ENCODE data around the gene SYT12. TPM values are rescaled to one million over a fixed set of nuclear protein-coding genes. Genes with fewer than 3 reads are reported as not detected.

Gene SYT12
- total and polyA plus RNA-seq, 2 of the 4 experiments (the other 2 are of a cell fraction) = 0.54 to 0.74 TPM

DNA sequence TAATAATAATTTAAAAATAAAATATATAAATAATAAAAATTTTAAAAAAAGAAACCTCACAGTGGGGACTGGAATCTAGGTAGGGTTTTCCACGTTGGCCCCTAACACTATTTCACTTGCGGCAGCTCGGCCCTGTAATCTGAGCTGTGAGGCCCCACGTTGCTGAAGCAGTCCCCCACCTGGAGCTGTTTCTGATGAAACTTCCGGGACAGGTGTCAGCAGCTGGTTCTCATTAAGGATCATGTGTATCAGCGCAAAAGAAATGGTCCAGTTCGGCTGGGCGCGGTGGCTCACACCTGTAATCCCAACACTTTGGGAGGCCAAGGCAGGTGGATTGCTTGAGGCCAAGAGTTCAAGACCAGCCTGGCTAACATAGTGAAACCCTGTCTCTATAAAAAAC, 51.0 kb downstream of the SYT12 start:
- no peak overlapping the region for H2BK15ac ChIP-seq (ENCODE audit: low read depth, low read length)
- H4K8ac ChIP-seq (ENCODE audit: low read depth in 2 of 2, low read length in 2 of 2) = no peak overlapping the region
- BruUV-seq (replicated peaks) = no TSS peak
- H3K14ac ChIP-seq (replicated peaks; ENCODE audit: low read depth, low read length) = no peak overlapping the region
- no peak overlapping the region for H2AFZ ChIP-seq (replicated peaks; ENCODE audit: low read length, poor library complexity)
- no peaks in the 10 kb centered on the region for H3K4me1 ChIP-seq (ENCODE audit: control insufficient read depth, insufficient read depth, low read length)
- no peak overlapping the region for H2BK120ac ChIP-seq (ENCODE audit: low read depth, low read length)
- H2AK9ac ChIP-seq (replicated peaks; ENCODE audit: low read depth, low read length, poor library complexity) = no peak overlapping the region
- no peak overlapping the region for H3K27ac ChIP-seq (ENCODE audit: insufficient read depth, low read length)
- no peak overlapping the region for H3K4me3 ChIP-seq (ENCODE audit: insufficient read depth, low read depth, low read length)
- H3K18ac ChIP-seq (ENCODE audit: low read depth, low read length) = no peak overlapping the region
- H3K36me3 ChIP-seq (ENCODE audit: control insufficient read depth, insufficient read depth, low read length) = no peaks in the 10 kb centered on the region
- no peak overlapping the region for H3K9ac ChIP-seq (ENCODE audit: low read depth, low read length)
- intact Hi-C loops (cut with micrococcal nuclease) (no loop called here), in situ Hi-C loops (cut with MboI; ENCODE audit: low sequenced_read_pairs) (no loop called here), dilution Hi-C loops (cut with HindIII; ENCODE audit: low sequenced_read_pairs, unreplicated experiment) (no loop called here)
- WGBS, 2 experiments (ENCODE audit: extremely low coverage in 2 of 2, insufficient read length in 1 of 2) = 75% methylated on average over 9 of the region's 9 CpGs; no CpG with 5 or more reads in 1 of the 2 experiments
- no peak overlapping the region for H2BK5ac ChIP-seq (ENCODE audit: low read depth, low read length, poor library complexity, severe bottlenecking)
- H4K20me1 ChIP-seq (ENCODE audit: insufficient read depth, low read length) = no peaks in the 10 kb centered on the region
- no peaks in the 10 kb centered on the region for H3K9me3 ChIP-seq (ENCODE audit: control insufficient read depth, insufficient read depth, low read length)
- H4K5ac ChIP-seq (ENCODE audit: low read depth, low read length) = no peak overlapping the region
- no peak overlapping the region for H3K4me2 ChIP-seq (ENCODE audit: low read depth, low read length)
- H2AK5ac ChIP-seq (ENCODE audit: low read depth, low read length) = no peak overlapping the region
- ChIA-PET CTCF (interaction anchor here (0.7 kb wide), 1 partner anchor 96 kb away, joined by 3 read pairs; no protein-coding TSS in a partner anchor), POLR2A (ENCODE audit: unreplicated experiment) (interaction anchor here (0.7 kb wide), 1 partner anchor 68 kb away, joined by 16 read pairs; no protein-coding TSS in a partner anchor)
- H3K23ac ChIP-seq (ENCODE audit: low read depth, low read length) = no peak overlapping the region
- DNase-seq (no peak), ATAC-seq (ENCODE audit: low read depth) (no peak)
- no peaks in the 10 kb centered on the region for H3K79me1 ChIP-seq (ENCODE audit: low read depth in 1 of 2, low read length in 2 of 2)
- no peak for TF ChIP-seq SMC3 (IDR thresholded peaks at IDR 0.05; ENCODE audit: low read depth, low read length)
- no peak for TF ChIP-seq POLR2A (IDR thresholded peaks at IDR 0.05; ENCODE audit: low read depth, low read length)
- TF ChIP-seq RAD21 (IDR thresholded peaks at IDR 0.05; ENCODE audit: low read length) = no peak
- no peak for TF ChIP-seq RCOR1 (IDR thresholded peaks at IDR 0.05; ENCODE audit: insufficient replicate concordance, low read length)
- TF ChIP-seq CEBPB (IDR thresholded peaks at IDR 0.05; ENCODE audit: low read depth, low read length) = no peak
- TF ChIP-seq CHD1 (IDR thresholded peaks at IDR 0.05; ENCODE audit: low read depth, low read length) = no peak
- no peak for TF ChIP-seq MXI1 (IDR thresholded peaks at IDR 0.05; ENCODE audit: borderline replicate concordance, low read depth, low read length)
- no peak for TF ChIP-seq NFE2L2 (IDR thresholded peaks at IDR 0.05; ENCODE audit: low read depth, low read length)
- no peak for TF ChIP-seq BHLHE40 (IDR thresholded peaks at IDR 0.05; ENCODE audit: low read depth, low read length)
- TF ChIP-seq MAFK (IDR thresholded peaks at IDR 0.05; ENCODE audit: low read depth, low read length) = no peak
- TF ChIP-seq, protein P1, sequence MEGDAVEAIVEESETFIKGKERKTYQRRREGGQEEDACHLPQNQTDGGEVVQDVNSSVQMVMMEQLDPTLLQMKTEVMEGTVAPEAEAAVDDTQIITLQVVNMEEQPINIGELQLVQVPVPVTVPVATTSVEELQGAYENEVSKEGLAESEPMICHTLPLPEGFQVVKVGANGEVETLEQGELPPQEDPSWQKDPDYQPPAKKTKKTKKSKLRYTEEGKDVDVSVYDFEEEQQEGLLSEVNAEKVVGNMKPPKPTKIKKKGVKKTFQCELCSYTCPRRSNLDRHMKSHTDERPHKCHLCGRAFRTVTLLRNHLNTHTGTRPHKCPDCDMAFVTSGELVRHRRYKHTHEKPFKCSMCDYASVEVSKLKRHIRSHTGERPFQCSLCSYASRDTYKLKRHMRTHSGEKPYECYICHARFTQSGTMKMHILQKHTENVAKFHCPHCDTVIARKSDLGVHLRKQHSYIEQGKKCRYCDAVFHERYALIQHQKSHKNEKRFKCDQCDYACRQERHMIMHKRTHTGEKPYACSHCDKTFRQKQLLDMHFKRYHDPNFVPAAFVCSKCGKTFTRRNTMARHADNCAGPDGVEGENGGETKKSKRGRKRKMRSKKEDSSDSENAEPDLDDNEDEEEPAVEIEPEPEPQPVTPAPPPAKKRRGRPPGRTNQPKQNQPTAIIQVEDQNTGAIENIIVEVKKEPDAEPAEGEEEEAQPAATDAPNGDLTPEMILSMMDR (conservative IDR thresholded peaks at IDR 0.05; ENCODE audit: low read depth, low read length) = no peak
- H2BK20ac ChIP-seq (ENCODE audit: low read depth, low read length) = no peak overlapping the region
- no peak overlapping the region for H3K4ac ChIP-seq (ENCODE audit: low read depth, low read length)
- H3K56ac ChIP-seq (ENCODE audit: extremely low read depth, insufficient read depth, low read length) = no peak overlapping the region
- H4K91ac ChIP-seq (ENCODE audit: insufficient read depth, low read depth, low read length) = no peak overlapping the region
- peaks cover 2% of the 10 kb centered on the region; the same call in 1 of the 2 replicates for H3K27me3 ChIP-seq (ENCODE audit: control insufficient read depth, insufficient read depth, low read length)
- H3K9me1 ChIP-seq (ENCODE audit: insufficient read depth, low read length) = no peaks in the 10 kb centered on the region
